ENCODE data around the gene SRP19.
"Not testable (repeated sequence)": the region's sequence is repeated elsewhere in the genome, so short reads cannot be mapped to it uniquely, and the experiment has no call there.

SRP19 gene

DNA sequence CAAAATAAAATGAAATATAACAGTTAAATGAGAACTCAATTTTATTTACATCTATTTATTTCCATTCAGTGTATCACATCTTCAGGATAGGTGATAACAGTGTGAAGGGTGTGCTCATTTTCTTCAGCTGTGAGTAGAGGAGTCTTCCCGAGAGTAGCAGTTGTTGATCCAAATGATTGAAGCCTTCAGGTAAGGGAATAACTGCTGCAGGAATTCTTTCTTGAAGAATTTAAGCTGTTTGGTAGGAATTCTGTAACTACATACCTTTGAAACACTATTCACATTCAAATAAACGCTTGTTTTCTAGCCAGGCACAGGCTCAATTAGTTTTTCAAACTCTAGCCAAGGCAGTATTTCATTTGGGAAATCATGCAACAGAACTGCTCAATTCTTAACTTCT lies 15.3 kb downstream of the SRP19 start:
- no peak for DNase-seq

DNA sequence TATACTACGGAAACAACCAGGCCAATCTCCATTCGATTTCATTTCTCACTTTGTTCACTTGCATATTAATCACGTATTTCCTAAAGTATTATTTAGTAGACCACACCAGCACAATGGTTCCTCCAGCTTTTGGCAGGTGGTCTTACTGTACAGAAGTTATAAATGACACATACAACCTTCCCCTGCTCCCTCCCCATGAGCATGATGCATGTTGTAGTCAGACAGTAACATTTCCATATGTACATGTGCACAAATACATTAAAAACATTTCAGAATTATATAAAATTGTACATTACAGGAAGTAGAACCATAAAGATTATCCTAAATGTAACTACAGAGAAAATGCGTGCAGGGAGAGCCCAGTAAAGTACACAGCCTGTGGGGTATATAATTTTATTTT lies 17.0 kb downstream of the SRP19 start:
- no peak for DNase-seq

DNA sequence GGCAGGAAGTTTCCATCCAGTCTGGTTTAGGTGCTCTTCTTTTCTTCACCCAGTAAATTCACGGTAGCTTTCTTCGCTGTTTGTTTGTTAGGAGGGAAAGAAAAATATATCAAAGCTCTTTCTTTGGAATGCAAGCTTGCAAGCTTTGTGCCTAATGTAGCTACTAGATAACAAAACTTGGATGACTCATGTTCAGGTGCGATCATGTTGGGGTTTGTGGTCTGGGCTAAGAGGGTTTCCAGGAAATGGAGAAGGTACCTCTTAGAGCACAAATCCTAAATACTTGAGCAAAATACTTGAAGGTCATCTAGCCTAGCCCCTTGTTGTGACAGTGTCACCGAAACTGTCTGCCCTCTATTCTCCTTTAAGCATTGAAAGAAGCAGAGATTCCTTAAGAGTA lies 17.7 kb downstream of the SRP19 start:
- DNase-seq: peak; percentile 51

DNA sequence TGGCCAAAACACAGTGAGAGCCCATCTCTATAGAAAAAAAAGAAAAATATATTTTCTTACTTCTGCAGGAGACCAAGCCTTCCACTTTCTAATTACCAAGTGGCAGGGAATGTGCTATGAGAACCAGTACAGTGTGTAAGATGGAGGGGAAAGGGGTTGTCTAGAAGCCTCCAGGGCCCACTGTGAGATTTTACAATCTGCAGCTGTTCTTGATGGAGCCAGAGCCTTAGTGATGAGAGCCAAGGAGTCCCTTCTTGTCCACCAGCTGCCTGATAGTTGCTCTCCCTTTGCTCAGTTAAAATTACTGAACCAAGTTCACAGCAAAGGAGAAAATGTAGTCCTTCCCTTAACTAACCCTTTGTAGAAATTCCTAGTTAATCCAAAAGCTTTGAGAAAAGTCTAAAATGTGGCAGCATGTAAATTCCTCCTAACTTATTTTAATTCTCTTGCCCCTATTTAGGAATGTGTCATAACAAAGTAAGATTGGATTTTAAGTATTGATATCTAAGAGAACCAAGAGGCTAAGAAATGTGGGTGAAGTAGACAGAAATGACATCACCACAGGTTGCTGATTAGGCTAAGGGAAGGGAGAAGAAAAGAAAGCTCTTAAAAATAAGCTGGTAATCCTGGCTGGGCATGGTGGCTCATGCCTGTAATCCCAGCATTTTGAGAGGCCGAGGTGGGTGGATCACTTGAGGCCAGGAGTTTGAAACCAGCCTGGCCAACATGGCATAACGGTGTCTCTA lies 19.3 kb downstream of the SRP19 start:
- no peak for DNase-seq

DNA sequence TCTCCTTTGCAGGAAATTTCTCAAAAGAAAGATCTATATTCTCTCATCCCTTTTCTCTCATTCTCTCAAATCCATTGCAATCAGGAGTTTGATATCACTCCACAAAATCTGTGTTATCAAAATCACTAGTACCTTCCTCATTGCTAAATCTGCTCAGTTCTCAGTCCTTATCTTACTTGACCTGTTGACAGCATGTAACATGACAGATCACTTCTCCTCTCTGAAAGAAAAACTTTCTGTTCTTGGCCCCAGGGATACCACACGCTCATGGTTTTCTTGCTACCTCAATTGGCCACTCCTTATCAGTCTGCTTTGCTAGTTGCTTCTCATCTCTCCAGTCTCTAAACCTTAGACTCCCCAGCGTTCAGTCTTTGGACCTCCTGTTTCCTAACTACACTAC lies 22.1 kb downstream of the SRP19 start:
- peak; percentile 40 for DNase-seq

DNA sequence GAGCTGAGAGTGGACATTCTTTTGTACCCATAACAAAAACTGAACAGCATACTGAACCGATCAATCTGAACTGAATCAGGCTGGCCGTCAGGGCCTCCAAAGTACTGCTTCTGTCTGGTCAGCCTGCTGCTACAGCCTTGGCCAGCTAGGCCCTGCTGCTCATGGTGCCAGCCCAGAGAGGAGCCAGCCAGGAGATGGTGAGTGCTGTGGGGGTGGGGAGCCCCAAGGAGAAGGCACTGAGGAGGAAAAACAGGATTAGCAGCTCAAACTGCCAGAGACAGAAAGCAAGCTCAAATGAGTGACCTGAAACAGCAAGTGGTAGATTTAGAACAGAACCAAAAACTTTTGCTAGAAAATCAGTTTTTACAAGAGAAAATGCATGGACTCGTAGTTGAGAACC lies 23.9 kb downstream of the SRP19 start:
- no peak for DNase-seq

DNA sequence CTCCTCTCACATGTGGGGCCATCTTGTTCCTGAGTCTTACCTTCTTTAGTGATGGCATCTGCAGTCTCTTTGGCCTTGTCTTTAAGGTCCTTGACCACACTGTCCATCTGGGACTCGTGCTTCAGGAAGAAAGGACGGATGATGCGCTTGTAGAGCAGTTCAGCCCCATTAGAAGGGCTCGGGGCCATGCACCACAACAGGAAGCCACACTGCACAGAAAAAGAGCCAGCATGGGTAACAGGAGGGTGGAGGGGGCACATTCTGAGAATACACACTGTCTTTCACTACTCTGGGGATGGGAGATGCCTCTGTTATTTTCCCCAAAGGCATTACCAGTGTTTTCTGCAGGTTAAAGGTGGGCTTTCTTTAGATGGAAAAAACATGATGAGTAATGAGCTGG lies 25.9 kb downstream of the SRP19 start:
- no peak for DNase-seq

DNA sequence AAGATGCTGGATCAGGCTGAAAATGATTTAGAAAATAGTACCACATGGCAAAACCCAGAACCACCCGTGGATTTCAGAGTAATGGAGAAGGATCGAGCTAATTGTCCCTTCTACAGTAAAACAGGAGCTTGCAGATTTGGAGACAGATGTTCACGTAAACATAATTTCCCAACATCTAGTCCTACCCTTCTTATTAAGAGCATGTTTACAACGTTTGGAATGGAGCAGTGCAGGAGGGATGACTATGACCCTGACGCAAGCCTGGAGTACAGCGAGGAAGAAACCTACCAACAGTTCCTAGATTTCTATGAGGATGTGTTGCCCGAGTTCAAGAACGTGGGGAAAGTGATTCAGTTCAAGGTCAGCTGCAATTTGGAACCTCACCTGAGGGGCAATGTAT lies 31.0 kb downstream of the SRP19 start:
- DNase-seq: not testable (repeated sequence)

DNA sequence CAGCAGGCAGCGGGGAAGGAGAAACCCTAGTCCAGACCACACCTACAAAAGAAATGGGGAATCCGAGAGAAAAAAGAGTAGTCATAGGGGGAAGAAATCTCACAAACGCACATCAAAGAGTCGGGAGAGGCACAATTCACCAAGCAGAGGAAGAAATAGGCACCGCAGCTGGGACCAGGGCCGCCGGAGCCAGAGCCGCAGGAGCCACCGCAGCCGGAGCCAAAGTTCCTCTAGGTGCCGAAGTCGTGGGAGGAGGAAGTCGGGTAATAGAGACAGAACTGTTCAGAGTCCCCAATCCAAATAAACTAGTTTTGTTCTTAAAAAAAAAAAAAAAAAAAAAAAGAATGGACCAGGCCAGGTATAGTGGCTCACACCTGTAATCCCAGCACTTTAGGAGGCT lies 31.7 kb downstream of the SRP19 start:
- no peak for DNase-seq

DNA sequence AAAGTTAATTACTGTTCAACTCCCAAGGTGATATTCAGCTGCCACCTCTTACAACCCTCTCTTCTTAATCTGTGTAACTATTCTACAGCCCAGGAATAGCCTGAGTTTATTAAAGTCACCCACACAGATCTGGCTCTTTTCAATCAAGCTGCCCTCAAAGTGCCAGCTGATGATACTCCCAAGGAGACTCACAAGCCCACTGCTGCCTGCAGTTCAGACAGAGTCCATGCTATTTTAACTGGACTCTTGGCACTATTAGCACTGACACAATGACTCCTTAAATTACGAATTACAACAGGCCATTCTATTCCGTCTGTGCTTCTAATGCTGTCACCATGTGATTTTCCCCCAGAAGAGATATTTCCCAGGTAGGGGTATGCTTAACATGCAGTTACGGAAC lies 34.6 kb downstream of the SRP19 start:
- DNase-seq: no peak

DNA sequence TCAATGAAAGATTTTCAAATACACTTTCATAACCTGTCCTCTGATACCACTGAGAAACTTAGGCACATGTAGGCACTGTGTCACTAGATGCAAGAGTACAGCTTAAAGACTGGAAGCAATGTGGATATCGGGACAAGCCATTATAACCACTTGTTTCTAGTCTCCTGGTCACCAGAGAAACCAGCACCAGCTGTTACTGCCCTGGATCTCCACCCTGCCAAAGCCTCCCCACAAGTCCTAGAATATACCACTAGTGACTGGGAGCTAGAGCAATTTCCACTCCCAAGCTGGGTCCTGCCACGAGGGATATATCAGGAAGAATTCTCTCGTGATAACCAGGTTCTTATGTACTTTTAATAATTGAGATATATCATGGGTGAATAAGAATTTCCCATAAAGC lies 41.5 kb downstream of the SRP19 start:
- DNase-seq: no peak

DNA sequence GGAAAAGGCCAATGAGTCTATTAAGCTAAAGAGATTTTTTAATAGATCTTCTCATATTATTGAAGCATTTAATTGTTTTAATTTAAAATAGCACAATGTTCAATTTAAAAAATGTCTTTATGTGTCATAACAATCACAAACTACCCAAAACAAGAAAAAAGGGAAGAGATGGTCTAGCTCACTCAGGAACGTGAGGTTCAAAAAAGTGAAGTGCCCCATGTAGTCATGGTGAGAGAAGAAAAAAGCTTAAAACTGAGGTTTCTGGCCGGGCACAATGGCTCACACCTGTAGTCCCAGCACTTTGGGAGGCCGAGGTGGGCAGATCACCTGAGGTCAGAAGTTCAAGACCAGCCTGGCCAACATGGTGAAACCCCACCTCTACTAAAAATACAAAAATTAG lies 43.9 kb downstream of the SRP19 start:
- not testable (repeated sequence) for DNase-seq

DNA sequence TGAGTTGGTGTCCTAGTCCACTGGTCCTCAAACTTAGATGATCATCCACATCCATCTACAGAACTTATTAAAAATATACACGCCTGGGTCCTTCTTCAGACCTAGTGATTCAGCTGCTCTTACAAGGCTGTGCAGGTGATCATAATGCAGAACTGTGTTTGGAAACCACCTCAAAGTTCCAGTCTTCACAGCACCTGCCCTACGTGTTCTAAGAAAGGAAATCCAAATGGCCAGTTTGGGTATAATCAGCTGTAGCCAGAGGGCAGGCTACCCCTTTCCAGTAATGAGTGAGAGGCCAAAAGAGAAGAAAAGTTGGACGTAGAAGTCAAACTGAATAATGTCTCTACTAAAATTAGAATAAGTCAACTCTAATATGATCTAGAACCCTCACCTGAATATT lies 45.5 kb downstream of the SRP19 start:
- no peak for DNase-seq

DNA sequence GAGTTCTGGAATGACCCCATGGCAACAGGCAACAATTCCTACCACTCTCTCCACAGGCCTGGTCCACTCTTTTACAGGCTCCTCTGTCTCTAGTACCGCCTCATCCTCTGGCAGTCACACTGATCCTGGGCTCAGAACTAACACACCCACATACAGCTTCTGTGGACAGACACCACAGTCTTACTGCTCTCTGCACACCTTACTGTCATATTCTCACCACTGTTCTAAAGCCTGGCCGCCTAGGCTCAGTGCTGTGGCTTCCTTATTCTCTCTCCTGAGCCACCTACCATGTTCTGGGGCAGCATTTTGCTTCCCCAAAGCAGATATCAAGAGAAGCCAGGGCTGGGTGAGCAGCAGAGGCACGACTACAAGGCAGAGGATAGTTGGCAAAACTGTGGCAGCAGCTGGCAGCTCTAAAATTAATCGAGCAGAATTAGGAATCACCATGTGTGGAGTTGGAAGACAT lies 46.1 kb downstream of the SRP19 start:
- DNase-seq: no peak

DNA sequence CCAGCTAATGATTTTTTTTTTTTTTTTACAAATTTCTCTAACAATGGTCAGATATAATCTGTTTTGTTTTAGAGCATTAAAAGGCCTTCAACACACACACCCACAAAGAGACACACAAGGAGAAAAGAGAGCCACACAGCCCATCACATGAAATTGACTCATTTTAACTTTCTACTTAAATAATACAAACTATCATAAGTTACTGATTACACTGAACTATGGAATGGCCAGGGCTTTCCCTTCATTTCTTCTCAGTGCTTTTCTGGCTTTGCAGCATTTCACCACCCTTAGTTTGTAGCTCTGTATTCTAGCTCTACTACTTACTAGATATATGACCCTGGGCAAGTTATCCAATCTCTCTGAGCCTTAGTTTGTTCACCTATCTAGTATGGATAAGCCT lies 47.8 kb downstream of the SRP19 start:
- DNase-seq: no peak

DNA sequence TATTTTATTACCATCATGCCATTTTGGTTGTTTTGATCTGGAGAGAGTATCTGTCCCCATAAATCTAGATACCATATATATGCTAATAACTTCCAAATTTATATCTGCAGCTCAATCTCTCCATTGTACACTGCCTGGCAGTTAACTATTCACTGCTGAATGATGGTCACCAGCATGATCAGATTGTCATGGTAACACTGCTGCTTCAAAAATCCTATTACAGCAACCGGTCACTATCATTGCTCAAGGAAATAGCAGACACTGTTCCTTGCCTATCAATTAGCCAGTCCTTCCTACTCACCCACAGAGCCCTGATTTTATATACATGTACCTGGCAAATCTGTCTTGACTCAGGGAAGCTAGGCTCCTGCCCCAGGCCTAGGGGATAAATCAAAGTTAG lies 49.4 kb downstream of the SRP19 start:
- no peak for DNase-seq

DNA sequence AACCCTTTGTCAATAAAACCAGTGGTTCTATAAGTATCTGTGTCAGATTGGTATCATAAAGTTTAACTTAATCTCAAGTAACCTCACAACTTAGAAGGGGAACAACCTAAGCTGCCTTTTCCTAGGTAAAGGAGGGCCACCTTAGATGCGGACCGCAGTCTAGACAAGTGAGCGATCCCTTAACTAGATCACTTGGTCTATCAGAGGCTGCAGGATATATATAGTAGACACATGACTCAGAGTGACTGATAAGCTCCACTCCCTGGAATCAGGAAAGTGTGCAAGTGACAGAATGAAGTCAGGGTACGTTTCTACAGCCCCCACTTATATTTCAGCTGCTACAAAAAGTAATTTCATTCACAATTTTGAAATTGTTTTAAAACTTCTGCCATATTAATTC lies 53.5 kb downstream of the SRP19 start:
- DNase-seq: peak; percentile 32

DNA sequence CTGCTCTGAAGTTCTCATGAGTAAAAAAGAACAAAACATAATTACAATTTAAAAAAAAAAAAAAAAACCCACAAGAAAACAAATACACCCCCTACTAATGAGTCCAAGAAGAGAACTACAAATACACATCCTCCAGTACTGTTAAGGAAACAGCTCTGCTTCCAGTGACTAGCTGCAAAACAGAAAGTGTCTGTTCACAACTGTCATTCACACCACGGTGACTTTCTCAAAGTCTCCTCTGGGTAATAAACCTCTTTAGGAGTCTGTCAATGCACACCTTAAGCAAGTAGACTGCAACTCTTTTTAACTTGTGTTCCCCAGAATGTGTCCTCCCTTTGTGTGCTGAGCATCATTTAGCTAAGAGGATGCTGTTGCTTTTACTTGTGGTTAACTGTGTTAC lies 54.7 kb downstream of the SRP19 start:
- no peak for DNase-seq

DNA sequence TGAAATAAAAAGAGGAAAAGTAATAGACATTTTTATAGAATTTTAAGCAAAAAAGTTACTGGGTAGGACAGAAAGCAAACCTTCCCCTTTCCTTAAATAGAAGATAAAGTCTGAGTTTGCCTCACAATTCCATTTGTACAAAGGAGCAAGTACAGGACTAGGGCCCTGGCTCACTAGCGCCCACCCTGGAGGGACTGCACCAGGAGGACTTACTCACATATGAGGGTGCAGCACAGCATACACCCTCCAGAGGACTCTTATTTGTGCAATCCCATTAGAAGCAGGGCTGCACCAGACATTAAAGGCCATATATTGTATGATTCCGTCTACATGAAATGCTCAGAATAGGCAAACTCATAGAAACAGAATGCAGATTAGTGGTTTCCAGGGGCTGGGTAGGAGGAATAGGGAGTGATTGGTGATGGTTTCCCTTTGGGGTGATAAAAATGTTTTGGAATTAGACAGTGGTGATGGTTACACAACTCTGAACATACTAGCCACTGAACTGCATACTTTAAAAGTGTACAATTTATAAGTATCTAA lies 56.4 kb downstream of the SRP19 start:
- peak; percentile 60 for DNase-seq

DNA sequence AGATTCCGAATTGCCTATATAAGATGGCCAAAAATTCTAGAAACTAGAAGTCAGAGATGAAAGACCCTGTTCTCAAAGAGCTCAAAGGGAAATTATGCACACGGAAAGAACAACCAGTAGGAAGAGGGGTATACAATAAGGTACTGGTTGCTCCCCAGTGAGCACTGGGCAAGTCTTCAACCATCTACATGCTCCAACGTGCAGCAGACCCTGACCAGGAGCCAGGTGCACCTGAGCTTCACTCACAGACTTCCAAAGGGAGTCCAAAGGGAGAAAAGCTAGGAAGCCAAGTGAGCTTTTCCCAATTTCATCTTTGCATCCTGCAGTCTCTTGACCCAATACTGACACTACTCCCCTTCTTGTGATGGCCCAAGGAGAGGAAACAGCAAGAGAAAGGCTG lies 57.0 kb downstream of the SRP19 start:
- DNase-seq: no peak

DNA sequence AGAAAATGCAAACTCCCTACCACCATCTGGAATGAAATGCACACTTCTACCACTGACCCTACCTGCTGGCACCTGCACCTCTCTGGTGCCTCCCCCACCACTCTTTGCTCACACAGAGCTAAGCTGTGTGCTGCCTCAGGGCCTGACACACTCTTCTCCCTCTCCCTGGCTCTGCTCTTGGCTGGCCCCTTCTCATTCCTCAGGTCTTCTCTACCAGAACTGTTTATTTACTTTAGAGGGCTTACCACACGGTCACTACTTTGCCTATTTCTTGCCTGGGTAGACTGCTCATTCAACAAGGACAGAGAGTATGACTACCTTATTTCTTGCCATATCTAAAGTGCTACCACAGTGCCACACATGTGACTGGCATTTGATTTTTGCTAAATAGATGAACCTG lies 57.6 kb downstream of the SRP19 start:
- DNase-seq: no peak
